Measurements from ENCODE around the gene RBP2. TPM values are rescaled to one million over a fixed set of nuclear protein-coding genes. Genes with fewer than 3 reads are reported as not detected.

The RBP2 gene
- total RNA-seq, 1 donor: not detected

- Histone ChIP-seq H2AFZ (ENCODE audit: low read length) (no peak overlapping the region), H3K9me3 (ENCODE audit: low read depth, low read length) (no peaks in the 10 kb centered on the region), H3K36me3 (ENCODE audit: insufficient read depth, low read length) (no peaks in the 10 kb centered on the region), H3K4me3 (ENCODE audit: insufficient read depth, low read length) (no peak overlapping the region), H3K79me2 (ENCODE audit: insufficient read depth, low read length) (no peaks in the 10 kb centered on the region), H3K27me3 (ENCODE audit: insufficient read depth, low read length) (no peaks in the 10 kb centered on the region), H3K4me1 (ENCODE audit: insufficient read depth, low read length) (no peaks in the 10 kb centered on the region), H4K20me1 (ENCODE audit: insufficient read depth, low read length) (no peaks in the 10 kb centered on the region), H3K4me2 (ENCODE audit: insufficient read depth, low read length) (no peak overlapping the region), H3K27ac (ENCODE audit: low read depth, low read length) (no peak overlapping the region)
- DNase-seq (ENCODE audit: insufficient read length, low spot score, missing footprints): no peak
- no peak for TF ChIP-seq CTCF (IDR thresholded peaks at IDR 0.05; ENCODE audit: extremely low read depth, low read depth, low read length)
Measured at GRCh38 chr3:139522421-139522820, 46.1 kb upstream of the RBP2 start.

GRCh38 chr3:139521816-139522215 lies 45.5 kb upstream of the RBP2 start:
- no peak for DNase-seq (ENCODE audit: insufficient read length, low spot score, missing footprints)
- no peak overlapping the region for H3K27ac ChIP-seq (ENCODE audit: low read depth, low read length)
- no peaks in the 10 kb centered on the region for H3K27me3 ChIP-seq (ENCODE audit: insufficient read depth, low read length)
- no peak overlapping the region for H3K4me2 ChIP-seq (ENCODE audit: insufficient read depth, low read length)
- no peaks in the 10 kb centered on the region for H3K4me1 ChIP-seq (ENCODE audit: insufficient read depth, low read length)
- no peaks in the 10 kb centered on the region for H3K9me3 ChIP-seq (ENCODE audit: low read depth, low read length)
- H3K4me3 ChIP-seq (ENCODE audit: insufficient read depth, low read length): no peak overlapping the region
- no peaks in the 10 kb centered on the region for H3K79me2 ChIP-seq (ENCODE audit: insufficient read depth, low read length)
- no peaks in the 10 kb centered on the region for H4K20me1 ChIP-seq (ENCODE audit: insufficient read depth, low read length)
- H3K36me3 ChIP-seq (ENCODE audit: insufficient read depth, low read length): no peaks in the 10 kb centered on the region
- no peak for TF ChIP-seq CTCF (IDR thresholded peaks at IDR 0.05; ENCODE audit: extremely low read depth, low read depth, low read length)
- no peak overlapping the region for H2AFZ ChIP-seq (ENCODE audit: low read length)

- no peaks in the 10 kb centered on the region for H3K9me3 ChIP-seq (ENCODE audit: low read depth, low read length)
- H3K36me3 ChIP-seq (ENCODE audit: insufficient read depth, low read length): no peaks in the 10 kb centered on the region
- H2AFZ ChIP-seq (ENCODE audit: low read length): no peak overlapping the region
- no peak for DNase-seq (ENCODE audit: insufficient read length, low spot score, missing footprints)
- H3K79me2 ChIP-seq (ENCODE audit: insufficient read depth, low read length): no peaks in the 10 kb centered on the region
- no peak overlapping the region for H3K4me2 ChIP-seq (ENCODE audit: insufficient read depth, low read length)
- H3K27me3 ChIP-seq (ENCODE audit: insufficient read depth, low read length): no peaks in the 10 kb centered on the region
- no peak for TF ChIP-seq CTCF (IDR thresholded peaks at IDR 0.05; ENCODE audit: extremely low read depth, low read depth, low read length)
- H3K4me1 ChIP-seq (ENCODE audit: insufficient read depth, low read length): no peaks in the 10 kb centered on the region
- H3K4me3 ChIP-seq (ENCODE audit: insufficient read depth, low read length): no peak overlapping the region
- no peak overlapping the region for H3K27ac ChIP-seq (ENCODE audit: low read depth, low read length)
- H4K20me1 ChIP-seq (ENCODE audit: insufficient read depth, low read length): no peaks in the 10 kb centered on the region
Measured at GRCh38 chr3:139521144-139521543, 44.8 kb upstream of the RBP2 start.

GRCh38 chr3:139519998-139520737 lies 43.9 kb upstream of the RBP2 start:
- DNase-seq (ENCODE audit: insufficient read length, low spot score, missing footprints): no peak

More at GRCh38 chr3:139519998-139520737, 43.9 kb upstream of the RBP2 start:
- H3K4me1 ChIP-seq (ENCODE audit: insufficient read depth, low read length): no peaks in the 10 kb centered on the region
- H3K4me2 ChIP-seq (ENCODE audit: insufficient read depth, low read length): no peak overlapping the region
- H3K9me3 ChIP-seq (ENCODE audit: low read depth, low read length): no peaks in the 10 kb centered on the region
- no peaks in the 10 kb centered on the region for H4K20me1 ChIP-seq (ENCODE audit: insufficient read depth, low read length)
- no peak overlapping the region for H2AFZ ChIP-seq (ENCODE audit: low read length)
- H3K79me2 ChIP-seq (ENCODE audit: insufficient read depth, low read length): no peaks in the 10 kb centered on the region
- no peaks in the 10 kb centered on the region for H3K36me3 ChIP-seq (ENCODE audit: insufficient read depth, low read length)
- H3K27me3 ChIP-seq (ENCODE audit: insufficient read depth, low read length): no peaks in the 10 kb centered on the region
- no peak overlapping the region for H3K4me3 ChIP-seq (ENCODE audit: insufficient read depth, low read length)
- TF ChIP-seq CTCF (IDR thresholded peaks at IDR 0.05; ENCODE audit: extremely low read depth, low read depth, low read length): peak; percentile 27
- no peak overlapping the region for H3K27ac ChIP-seq (ENCODE audit: low read depth, low read length)
